ENCODE data around the gene CD59.
"Not testable (repeated sequence)": the region's sequence is repeated elsewhere in the genome, so short reads cannot be mapped to it uniquely, and the experiment has no call there.

CD59 gene

DNA sequence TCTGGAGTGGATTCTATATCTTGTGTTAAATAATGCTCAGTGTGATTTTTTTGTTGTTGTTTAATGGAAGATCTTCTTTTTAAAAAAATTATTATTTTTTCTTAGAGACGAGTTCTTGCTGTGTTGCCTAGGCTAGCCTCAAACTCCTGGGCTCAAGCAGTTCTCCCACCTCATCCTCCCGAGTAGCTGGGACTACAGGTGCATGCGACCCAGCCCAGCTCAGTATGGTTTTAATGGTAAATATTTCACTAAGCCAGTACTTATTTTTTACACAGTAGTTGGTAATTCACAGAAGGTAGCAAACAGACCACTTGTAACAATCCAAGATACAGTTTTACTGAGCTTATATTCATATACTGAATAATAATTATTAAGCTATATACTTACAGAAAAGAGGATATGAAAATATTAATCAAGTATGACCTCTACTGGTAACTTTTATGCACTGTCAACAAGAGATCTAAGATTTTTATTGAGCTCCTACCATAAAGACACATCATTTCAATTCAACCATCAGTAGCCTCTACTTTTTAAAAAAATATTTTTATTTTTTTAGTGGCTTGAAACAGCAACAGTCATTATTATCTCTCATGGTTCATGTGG lies 6.1 kb upstream of the CD59 start:
- DNase-seq (ENCODE audit: low spot score): peak; percentile 37

DNA sequence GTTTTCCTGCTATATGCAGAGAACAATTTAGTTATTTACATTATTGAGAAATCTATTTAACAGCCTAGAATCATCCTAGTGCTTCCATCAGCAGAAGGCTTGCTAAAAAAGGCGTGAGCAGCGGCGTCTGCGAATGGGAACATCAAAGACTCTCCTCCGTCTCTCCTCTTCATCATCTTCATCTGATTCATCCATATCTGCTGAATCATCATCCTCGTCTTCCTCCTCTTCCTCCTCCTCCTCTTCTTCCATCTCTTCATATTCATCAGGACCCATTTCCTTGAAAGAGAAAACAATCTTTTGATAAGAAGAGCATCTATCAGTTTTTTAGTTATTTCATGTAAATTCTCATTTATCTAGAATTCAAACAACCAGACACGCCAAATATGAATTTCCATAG lies 5.6 kb upstream of the CD59 start:
- no peak for DNase-seq (ENCODE audit: low spot score)

DNA sequence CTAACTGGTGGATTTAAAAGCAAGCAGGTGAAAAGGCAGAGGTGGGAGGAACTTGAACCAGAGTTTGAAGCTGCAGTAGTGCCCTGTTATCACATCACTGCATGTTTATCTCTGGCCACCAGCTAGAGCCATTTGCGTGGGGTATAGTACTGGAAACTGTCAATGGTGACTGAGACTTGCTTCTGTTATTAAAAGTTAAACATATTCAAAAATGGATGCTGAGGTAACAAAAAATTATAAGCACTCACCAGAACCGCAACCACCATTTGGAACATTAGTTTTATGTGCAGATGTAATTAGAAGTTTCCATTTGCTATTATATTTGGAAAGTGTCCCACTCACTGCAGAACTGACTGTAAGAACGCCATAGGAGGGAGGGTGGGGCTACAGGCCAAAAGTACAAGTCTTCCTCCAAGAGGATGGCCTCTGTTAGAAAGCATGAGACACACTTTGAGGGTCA lies 1.2 kb upstream of the CD59 start:
- DNase-seq (ENCODE audit: low spot score): no peak

DNA sequence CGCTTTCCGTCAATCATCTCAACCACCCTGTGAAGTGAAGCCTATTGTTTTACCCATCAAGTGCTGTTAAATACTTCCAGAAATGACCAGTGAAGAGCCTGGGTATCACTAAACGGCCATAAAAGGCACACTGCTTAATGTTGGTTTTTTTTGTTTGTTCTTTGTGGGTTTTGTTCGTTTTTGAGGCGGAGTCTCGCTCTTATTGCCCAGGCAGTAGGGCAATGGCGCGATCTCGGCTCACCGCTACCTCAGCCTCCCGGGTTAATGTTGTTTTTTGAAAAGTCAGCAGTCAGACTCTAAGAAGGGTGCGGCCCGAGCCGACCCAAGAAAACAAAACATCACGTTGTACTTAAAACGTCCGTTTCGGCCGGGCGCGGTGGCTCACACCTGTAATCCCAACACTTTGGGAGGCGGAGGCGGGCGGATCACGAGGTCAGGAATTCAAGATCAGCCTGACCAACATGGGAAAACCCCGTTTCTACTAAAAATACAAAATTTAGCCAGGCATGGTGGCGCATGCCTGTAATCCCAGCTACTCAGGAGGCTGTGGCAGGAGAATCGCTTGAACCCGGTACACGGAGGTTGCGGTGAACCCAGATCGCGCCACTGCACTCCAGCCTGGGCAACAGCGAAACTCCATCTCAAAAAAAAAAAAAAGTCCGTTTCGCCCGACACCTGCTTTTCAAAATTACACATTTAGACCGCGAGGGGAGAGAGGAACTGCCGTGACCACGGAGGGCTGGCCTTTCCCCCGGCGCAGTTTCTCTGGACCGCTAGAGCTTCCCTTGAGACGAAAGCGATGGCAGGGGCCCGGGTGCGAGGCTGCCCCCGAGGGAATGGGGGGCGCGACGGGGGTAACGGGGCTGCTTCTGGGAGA lies 714 bp downstream of the CD59 start:
- DNase-seq (ENCODE audit: low spot score): peak; percentile 53

DNA sequence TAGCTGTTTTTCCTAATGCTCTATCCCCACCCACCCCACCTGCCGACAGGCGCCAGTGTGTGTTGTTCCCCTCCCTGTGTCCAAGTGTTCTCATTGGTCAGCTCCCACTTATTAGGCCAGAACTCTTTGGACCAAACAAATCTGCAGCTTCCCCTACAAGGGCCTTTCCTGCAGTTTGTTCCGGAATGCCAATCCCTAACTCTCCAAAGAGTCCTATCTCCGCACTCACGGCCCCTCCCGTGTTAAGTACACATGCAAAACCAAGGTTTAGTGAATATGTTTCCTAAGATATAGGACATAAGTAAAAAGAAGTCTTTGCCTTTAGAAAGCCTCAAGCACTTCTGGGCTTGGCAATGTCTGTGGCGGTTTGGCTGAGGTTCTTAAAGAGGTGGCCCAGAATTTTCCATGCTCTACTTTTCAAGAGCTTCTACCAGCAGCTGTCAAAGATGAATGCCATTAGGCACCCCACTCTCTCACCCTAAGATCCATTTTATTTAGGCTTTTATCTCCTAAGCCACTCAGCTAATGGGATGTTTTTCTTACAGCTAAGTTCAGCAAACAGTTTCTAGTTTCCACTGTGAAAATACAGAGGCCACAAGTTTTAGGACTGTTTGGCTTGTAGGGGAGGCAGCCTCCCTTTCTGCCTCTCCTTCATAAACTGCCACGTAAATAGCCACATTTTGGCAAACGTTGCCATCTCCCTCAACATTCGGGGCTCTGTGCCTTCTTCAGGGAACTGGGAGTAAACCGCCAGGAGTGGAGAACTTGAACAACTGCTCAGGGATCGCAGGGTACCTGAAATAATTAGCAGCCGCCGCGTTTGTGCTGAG lies 1.6 kb downstream of the CD59 start:
- DNase-seq (ENCODE audit: low spot score): peak; percentile 36

DNA sequence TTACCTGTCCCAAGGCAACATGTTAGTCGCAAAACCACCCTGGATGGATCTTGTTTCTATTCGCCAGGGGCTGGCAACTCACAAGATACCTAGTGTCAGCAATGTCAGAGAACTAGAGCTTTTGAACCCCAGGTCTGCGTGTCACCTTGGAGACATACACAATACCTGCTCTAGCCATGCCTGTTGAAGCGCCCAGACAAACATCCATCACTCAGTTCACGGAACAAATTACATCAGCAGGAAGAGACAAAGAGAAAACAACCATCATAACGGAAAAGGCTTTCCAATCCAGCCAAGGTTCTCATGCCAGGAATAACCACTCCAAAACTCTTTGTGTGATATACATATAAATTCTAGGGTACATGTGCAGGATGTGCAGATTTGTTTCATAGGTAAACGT lies 2.2 kb downstream of the CD59 start:
- peak; percentile 39 for DNase-seq (ENCODE audit: low spot score)

DNA sequence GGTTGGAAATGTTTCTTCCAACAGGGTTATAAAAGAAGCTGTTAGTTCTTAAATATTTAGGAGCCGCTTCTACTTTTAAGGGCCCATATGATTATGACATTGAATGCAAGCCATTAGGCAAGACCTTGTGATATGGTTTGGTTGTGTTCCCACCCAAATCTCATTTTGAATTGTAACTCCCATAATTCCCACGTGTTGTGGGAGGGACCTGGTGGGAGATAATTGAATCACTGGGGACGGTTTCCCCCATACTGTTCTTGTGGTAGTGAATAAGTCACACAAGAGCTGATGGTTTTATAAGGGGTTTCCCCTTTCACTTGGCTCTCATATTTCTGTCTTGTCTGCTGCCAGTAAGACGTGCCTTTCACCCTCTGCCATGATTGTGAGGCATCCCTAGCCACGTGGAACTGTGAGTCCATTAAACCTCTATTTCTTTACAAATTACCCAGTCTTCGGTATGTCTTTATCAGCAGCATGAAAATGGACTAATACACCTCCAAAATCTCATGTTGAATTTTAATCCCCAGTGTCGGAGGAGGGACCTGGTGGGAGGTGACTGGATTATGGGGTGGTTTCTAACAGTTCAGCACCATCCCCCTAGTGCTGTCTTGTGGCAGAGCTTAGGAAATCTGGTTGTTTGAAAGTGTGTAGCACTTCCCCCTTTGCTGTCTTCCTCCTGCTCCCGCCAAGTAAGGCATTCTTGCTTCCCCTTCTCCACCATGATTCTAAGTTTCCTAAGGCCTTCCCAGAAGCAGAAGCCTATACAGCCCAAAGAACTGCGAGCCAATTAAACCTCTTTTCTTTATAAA lies 4.3 kb downstream of the CD59 start:
- peak; percentile 57 for DNase-seq (ENCODE audit: low spot score)

DNA sequence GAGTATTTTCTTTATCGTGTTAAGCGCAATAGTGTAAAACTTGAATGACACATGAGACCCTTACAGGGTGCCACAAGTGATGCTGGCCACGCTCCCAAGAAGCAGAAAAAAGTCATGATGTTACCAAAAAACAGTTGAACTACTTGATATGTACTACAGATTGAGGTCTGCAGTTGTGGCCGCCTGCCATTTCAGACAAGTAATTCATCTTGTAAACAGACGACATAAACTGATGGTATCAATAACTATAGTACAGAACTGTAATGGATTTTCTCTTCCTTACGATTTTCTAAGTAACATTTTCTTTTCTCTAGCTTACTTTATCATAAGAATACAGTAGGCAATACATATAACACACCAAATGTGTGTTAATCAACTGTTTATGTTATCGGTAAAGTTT lies 5.5 kb downstream of the CD59 start:
- no peak for DNase-seq (ENCODE audit: low spot score)

DNA sequence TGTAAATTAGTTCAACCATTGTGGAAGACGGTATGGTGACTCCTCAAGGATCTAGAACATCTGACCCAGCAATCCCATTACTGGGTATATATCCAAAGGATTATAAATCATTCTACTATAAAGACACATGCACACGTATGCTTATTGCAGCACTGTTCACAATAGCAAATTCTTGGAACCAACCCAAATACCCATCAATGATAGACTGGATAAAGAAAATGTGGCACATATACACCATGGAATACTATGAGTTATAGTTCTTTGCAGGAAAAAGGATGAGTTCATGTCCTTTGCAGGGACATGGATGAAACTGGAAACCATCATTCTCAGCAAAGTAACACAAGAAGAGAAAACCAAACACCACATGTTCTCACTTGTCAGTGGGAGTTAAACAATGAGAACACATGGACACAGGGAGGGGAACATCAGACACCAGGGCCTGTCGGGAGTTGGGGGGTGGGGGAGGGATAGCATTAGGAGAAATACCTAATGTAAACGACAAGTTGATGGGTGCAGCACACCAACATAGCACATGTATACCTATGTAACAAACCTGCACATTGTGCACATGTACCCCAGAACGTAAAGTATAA lies 7.1 kb downstream of the CD59 start:
- DNase-seq (ENCODE audit: low spot score): not testable (repeated sequence)

DNA sequence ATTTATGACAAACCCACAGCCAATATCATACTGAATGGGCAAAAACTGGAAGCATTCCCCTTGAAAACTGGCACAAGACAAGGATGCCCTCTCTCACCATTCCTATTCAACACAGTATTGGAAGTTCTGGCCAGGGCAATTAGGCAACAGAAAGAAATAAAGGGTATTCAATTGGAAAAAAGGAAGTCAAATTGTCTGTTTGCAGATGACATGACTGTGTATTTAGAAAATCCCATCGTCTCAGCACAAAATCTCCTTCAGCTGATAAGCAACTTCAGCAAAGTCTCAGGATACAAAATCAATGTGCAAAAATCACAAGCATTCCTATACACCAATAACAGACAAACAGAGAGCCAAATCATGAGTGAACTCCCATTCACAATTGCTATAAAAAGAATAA lies 8.7 kb downstream of the CD59 start:
- not testable (repeated sequence) for DNase-seq (ENCODE audit: low spot score)

DNA sequence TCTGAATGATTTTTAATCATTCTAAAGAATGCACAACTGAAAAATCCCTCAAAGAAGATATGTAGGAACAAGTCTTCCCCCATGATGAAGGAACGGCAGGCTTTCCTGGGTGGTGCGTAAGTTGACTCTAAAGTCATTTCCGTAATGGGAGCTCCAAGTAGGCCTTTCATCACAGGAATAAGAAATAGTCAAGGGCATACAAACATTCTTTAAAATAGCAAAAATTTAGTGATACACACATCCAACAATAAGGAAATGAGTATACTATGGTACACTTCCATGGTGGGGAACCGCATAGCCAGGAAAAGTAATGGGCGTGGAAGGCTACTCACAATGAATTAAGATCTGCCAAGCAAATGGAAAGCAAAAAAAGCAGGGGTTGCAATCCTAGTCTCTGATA lies 10.7 kb downstream of the CD59 start:
- no peak for DNase-seq (ENCODE audit: low spot score)

DNA sequence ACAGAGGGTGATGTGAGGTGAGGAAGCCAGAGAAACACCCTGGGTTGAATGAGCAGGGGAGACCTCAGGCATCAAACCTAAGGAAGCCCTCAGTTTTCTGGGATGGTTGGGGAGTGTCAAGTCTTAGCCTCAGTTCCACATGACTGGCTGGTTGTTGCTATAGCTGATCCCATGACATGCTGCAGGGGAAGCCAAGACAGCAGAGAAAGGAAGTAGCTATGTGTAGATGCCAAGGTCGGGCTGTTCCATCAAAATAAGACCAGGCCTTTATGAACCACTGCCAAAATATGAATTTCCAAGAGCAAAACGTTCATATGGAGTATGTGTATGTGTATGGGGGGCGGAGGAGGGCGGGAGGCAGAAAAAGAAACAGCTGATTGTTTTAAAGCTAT lies 11.6 kb downstream of the CD59 start:
- DNase-seq (ENCODE audit: low spot score): peak; percentile 79

DNA sequence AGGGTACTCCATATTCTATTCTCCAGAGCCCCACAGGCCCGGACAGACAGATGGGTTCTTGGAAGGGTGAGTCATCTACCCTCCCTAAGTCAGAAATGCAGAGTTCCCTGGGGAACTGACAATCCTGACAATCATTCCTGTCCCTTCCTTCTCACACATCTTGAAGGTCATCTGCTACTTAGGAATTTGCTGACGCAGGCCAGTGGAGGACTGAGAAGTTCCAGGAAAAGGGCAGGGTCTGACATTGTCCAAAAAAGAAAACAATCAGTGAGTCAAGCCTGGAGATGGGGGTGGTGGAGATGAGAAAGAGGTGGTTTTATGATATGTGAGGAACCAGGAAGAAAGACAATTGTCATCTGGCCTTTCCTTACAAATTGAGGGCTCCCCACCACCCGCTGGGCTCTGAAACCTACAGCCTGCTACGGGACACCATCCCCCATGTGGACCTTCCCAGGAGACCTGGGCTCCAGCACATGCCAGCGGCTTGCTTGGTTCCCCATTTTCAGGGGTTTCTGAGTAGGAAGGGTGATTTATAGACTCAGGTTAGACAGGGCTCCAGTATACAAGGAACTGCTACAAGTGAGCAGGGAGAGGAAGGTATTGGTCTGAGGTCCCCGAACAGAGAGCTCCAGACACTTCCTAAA lies 12.9 kb downstream of the CD59 start:
- peak; percentile 95 for DNase-seq (ENCODE audit: low spot score)

DNA sequence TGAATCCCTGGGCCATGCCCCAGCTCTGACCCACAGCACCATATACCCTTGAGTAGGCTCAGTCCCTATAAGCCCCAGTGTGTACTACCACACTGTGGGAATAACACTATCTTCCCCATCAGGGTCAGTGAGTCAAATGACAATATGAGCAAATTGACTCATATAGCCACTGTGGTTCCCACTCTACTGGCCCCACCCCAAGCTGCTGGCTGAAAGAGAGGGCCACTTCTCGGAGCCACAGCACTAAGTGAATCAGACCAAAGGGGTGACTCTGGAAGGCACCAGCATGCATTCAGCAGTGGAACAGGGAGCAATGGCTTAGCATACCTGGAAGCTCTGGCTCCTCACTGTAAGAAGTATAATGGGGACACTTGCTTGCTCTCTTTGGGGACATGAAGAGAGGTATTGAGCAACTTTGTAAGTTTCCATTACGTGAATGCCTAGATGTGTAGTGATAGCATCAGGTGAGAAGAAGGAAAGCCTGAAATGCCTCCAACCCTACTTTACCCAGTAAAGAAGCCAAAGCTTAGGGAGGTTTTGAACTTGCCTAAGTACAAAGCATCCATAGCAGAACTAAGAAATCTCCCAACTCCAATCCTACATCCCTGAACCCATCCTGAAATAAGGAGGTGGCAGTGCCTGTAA lies 13.5 kb downstream of the CD59 start:
- peak; percentile 77 for DNase-seq (ENCODE audit: low spot score)

DNA sequence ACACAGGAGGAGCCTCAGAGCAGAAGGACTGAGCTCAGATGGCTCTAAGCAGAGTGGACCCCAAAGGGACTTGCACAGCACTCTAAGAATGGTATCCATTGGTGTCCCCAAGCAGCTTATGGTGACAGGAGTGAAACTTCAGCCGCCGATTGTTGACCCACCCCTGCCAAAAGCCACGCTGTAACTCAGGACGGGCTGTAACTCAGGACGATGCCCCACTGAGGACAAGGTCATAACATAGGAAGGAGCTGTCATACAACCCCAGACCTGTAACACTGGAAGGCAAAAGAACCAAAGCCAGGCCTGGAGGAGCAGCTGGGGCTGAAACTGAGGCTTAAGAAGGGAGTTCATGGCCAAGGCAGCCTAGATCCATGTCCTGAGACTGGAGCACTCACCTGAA lies 14.2 kb downstream of the CD59 start:
- no peak for DNase-seq (ENCODE audit: low spot score)

DNA sequence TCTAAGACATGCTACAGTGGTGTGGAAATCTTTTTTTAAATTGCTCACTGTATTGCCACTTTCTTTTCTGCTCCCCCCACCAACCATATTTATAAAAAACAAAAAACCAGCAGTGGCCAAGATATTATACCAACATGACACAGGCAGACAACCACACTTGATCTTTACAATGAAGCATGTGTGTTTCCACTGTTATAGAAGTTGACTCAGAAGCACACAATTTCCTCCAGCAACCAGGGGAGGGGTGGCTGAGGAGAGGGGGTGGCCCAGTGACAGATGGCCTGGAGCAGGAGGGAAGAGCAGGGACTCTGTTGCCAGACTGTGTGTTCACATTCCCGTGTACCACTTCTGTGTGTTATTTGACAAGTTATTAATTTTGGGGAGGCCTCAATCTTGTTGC lies 14.8 kb downstream of the CD59 start:
- DNase-seq (ENCODE audit: low spot score): peak; percentile 50

DNA sequence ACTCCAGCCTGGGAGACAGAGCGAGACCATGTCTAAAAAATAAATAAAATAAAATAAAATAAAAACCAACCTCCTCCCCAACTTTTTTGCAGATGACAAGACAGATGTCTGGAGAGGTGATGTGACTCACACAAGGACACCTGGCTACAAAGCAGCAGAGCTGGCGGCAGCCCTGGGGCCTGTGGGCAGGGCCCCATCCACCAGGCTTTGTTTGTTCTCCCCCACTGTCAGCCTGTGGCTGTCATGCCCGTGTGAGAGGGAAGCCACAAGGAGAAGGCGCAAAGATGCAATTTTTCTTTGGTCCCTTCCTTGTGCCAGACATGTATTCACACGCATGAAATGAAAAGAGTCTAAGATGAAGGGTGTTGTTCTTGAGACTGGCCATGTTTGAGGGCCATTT lies 16.6 kb downstream of the CD59 start:
- DNase-seq (ENCODE audit: low spot score): peak; percentile 37

DNA sequence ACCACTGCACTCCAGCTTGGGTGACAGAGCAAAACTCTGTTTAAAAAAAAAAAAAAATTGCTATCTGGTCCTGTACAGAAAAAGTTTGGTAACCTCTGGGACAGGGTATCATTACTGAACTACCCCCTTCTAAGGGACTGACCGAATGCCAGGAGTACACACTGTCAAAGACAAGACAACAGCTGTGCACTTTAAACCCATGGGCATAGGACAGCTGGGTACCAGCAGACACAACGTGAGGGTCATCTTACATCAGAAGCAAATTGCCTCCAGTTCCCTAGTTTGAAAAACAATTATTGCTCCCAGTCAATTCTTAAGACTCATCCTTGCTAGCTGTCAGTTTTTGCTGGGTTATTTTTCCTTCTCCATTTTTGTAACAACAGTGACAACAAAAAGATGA lies 17.8 kb downstream of the CD59 start:
- no peak for DNase-seq (ENCODE audit: low spot score)

DNA sequence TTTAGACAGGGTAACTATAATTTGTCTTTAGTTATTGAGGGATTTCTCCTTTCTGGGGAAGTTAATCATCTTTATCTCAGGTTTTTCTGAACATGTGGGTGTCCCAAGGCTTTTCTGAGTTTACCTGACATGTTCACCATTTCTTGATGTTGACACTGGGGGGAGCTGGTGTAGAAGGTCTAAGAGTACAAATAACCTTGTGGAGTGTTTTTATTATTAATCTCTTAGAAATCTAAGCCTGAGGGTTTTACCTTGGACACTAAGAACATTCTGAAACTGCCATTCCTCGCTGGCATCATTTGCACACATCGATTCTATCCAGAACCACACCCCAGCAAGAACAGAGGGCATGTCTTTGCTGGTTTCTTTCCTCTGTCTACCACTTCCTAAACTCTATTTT lies 20.0 kb downstream of the CD59 start:
- peak; percentile 48 for DNase-seq (ENCODE audit: low spot score)

DNA sequence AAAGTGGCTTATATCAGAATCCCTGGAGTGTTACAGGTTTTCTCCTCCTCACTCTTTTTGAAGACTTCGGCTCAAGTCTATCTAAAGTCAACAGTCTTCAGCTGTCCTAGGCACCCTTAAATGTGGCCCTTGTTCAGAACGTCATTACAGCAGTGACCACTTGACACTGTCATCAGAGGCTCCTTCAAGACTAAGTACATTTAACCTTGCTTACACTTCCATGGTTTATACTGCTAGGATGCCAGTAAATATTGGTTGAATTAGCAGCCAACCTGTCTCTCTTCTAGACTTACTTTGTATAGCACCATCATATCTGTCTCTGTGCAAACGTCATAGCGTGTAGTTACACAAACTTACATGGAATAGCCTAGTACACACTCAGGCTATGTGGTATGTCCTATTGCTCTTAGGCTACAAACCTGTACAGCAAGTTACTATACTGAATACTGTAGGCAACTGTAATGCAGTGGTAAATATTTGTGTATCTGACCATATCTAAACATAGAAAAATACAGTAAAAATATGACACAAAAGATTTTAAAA lies 22.3 kb downstream of the CD59 start:
- DNase-seq (ENCODE audit: low spot score): no peak

Data from kidney tubule cell (primary cell).